ENCODE data around the gene HIPK2.

The HIPK2 gene

DNA sequence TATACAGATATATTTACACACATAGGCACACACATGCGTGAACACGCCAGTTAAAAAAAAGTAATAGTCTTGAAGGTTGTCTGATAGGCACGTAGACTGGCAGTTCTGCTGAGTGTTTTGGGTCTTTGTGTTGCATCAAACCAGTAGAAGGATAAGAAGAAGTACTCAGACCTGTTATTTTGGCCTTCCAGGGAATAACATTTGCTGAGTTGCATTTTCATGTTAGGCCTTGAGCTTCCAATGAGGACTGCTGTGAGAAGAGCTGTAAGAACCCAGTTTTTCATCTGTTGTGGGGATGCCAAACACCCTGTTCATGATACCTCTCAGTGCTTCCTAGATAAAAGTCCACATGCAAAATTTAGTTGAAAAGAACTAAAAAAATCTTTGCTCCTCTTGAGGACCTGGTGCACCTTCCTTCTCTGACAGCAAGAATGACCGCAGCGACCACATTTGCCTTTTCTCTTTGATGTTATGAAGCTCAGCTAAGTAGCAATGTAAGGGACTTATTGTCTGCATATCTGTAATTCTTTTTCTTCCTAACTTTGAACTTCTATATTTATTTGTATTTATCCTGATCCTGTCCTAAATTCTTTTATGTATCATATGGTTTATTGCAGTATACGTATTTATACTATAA, 27.2 kb downstream of the HIPK2 start:
- no peak overlapping the region for H3K9ac ChIP-seq (ENCODE audit: low read depth, low read length)
- H3K9me3 ChIP-seq (ENCODE audit: insufficient read depth, low read length, severe bottlenecking): no peaks in the 10 kb centered on the region
- no peak overlapping the region for H3K4me2 ChIP-seq (ENCODE audit: insufficient read depth, low read length)
- H2AFZ ChIP-seq (ENCODE audit: low read depth, low read length): no peak overlapping the region
- peaks cover 22% of the 10 kb centered on the region for H4K20me1 ChIP-seq (ENCODE audit: insufficient read depth, low read length)
- no peak overlapping the region for H3K4me3 ChIP-seq (ENCODE audit: low read depth in 1 of 2, low read length in 2 of 2)
- peak; percentile 65 for DNase-seq
- ATAC-seq (ENCODE audit: insufficient read depth, low read depth): peak; percentile 91
- H3K27ac ChIP-seq (ENCODE audit: low read length): no peak overlapping the region
- TF ChIP-seq, protein P1, sequence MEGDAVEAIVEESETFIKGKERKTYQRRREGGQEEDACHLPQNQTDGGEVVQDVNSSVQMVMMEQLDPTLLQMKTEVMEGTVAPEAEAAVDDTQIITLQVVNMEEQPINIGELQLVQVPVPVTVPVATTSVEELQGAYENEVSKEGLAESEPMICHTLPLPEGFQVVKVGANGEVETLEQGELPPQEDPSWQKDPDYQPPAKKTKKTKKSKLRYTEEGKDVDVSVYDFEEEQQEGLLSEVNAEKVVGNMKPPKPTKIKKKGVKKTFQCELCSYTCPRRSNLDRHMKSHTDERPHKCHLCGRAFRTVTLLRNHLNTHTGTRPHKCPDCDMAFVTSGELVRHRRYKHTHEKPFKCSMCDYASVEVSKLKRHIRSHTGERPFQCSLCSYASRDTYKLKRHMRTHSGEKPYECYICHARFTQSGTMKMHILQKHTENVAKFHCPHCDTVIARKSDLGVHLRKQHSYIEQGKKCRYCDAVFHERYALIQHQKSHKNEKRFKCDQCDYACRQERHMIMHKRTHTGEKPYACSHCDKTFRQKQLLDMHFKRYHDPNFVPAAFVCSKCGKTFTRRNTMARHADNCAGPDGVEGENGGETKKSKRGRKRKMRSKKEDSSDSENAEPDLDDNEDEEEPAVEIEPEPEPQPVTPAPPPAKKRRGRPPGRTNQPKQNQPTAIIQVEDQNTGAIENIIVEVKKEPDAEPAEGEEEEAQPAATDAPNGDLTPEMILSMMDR (IDR thresholded peaks at IDR 0.05; ENCODE audit: borderline replicate concordance, extremely low read depth, low read length, poor library complexity, severe bottlenecking): no peak
- no peak for TF ChIP-seq EZH2 (IDR thresholded peaks at IDR 0.05; ENCODE audit: borderline replicate concordance, low read depth, low read length, severe bottlenecking)
- no peaks in the 10 kb centered on the region for H3K27me3 ChIP-seq (ENCODE audit: insufficient read depth, low read length, poor library complexity)
- no peaks in the 10 kb centered on the region; the same call in 1 of the 2 replicates for H3K79me2 ChIP-seq (ENCODE audit: insufficient read depth, low read length)
- H3K4me1 ChIP-seq (ENCODE audit: insufficient read depth, low read length): peaks cover 18% of the 10 kb centered on the region
- no peaks in the 10 kb centered on the region for H3K36me3 ChIP-seq (ENCODE audit: insufficient read depth, low read length)

DNA sequence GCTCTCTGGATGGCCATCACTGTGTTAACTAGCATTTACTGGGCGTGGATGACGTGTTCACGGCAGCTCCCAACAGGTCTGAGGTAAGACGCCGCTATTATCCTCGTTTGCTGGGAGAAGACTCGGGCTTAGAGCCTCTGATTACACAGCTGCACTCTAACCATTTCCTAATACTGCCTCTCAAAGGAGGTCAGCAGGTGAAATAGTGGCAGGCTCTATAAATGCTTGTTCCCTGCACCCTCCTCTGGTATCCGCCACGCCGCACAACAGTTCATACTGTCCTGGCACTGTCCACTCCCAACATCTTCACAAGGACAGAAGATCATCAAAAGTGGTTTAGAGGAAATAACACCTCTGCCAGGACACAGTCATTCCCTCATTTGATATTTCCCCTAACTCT, 28.3 kb downstream of the HIPK2 start:
- TF ChIP-seq, protein P1 (IDR thresholded peaks at IDR 0.05; ENCODE audit: borderline replicate concordance, extremely low read depth, low read length, poor library complexity, severe bottlenecking): no peak
- no peak for TF ChIP-seq EZH2 (IDR thresholded peaks at IDR 0.05; ENCODE audit: borderline replicate concordance, low read depth, low read length, severe bottlenecking)

DNA sequence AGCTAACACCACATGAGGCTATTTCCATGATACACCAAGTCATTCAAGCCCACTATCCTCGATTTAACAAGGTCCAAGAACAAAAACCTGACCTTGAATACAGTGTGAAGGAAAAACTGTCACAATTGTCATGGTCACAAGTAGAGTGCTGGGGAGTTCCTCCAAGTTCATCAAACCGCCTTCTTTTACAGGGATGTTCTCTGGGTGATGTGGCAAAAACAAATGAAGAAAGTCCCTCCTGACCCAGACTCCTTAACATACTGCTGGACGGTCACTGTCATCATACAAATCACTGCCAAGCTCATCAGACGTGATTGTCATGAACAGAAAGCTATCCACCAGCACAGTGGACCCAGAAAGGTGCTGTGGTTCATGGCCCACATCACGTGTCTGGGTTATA, 28.9 kb downstream of the HIPK2 start:
- Histone ChIP-seq H4K20me1 (ENCODE audit: insufficient read depth, low read length) (peaks cover 29% of the 10 kb centered on the region), H3K27ac (ENCODE audit: low read length) (no peak overlapping the region), H2AFZ (ENCODE audit: low read depth, low read length) (no peak overlapping the region), H3K4me2 (ENCODE audit: insufficient read depth, low read length) (no peak overlapping the region), H3K9me3 (ENCODE audit: insufficient read depth, low read length, severe bottlenecking) (no peaks in the 10 kb centered on the region), H3K4me1 (ENCODE audit: insufficient read depth, low read length) (peaks cover 18% of the 10 kb centered on the region), H3K27me3 (ENCODE audit: insufficient read depth, low read length, poor library complexity) (no peaks in the 10 kb centered on the region), H3K9ac (ENCODE audit: low read depth, low read length) (no peak overlapping the region), H3K4me3 (ENCODE audit: low read depth in 1 of 2, low read length in 2 of 2) (no peak overlapping the region), H3K79me2 (ENCODE audit: insufficient read depth, low read length) (no peaks in the 10 kb centered on the region; the same call in 1 of the 2 replicates), H3K36me3 (ENCODE audit: insufficient read depth, low read length) (no peaks in the 10 kb centered on the region)
- TF ChIP-seq, protein P1 (IDR thresholded peaks at IDR 0.05; ENCODE audit: borderline replicate concordance, extremely low read depth, low read length, poor library complexity, severe bottlenecking): no peak
- no peak for TF ChIP-seq EZH2 (IDR thresholded peaks at IDR 0.05; ENCODE audit: borderline replicate concordance, low read depth, low read length, severe bottlenecking)
- no peak for DNase-seq
- ATAC-seq (ENCODE audit: insufficient read depth, low read depth): no peak

More for the DNA sequence above, 28.3 kb downstream of the HIPK2 start:
- DNase-seq (no peak), ATAC-seq (ENCODE audit: insufficient read depth, low read depth) (no peak)
- H3K27ac ChIP-seq (ENCODE audit: low read length): no peak overlapping the region
- H3K9me3 ChIP-seq (ENCODE audit: insufficient read depth, low read length, severe bottlenecking): no peaks in the 10 kb centered on the region
- peaks cover 18% of the 10 kb centered on the region for H3K4me1 ChIP-seq (ENCODE audit: insufficient read depth, low read length)
- no peak overlapping the region for H3K4me2 ChIP-seq (ENCODE audit: insufficient read depth, low read length)
- no peak overlapping the region for H2AFZ ChIP-seq (ENCODE audit: low read depth, low read length)
- H3K27me3 ChIP-seq (ENCODE audit: insufficient read depth, low read length, poor library complexity): no peaks in the 10 kb centered on the region
- no peak overlapping the region for H3K9ac ChIP-seq (ENCODE audit: low read depth, low read length)
- no peaks in the 10 kb centered on the region for H3K36me3 ChIP-seq (ENCODE audit: insufficient read depth, low read length)
- H3K4me3 ChIP-seq (ENCODE audit: low read depth in 1 of 2, low read length in 2 of 2): no peak overlapping the region
- H4K20me1 ChIP-seq (ENCODE audit: insufficient read depth, low read length): peaks cover 29% of the 10 kb centered on the region
- no peaks in the 10 kb centered on the region; the same call in 1 of the 2 replicates for H3K79me2 ChIP-seq (ENCODE audit: insufficient read depth, low read length)

All from DND-41 (cell line).